ENCODE results near the gene OGFRL1. TPM values are rescaled to one million over a fixed set of nuclear protein-coding genes. Genes with fewer than 3 reads are reported as not detected.

OGFRL1 gene
- total RNA-seq, 1 donor from 2014 or later = 7.6 TPM

GRCh38 chr6:71248878-71249544, 39.6 kb upstream of the OGFRL1 start:
- H3K4me1 Mint-ChIP-seq = peaks cover 20% of the 10 kb centered on the region
- no peak for TF ChIP-seq CTCF (conservative IDR thresholded peaks at IDR 0.05)
- no peak overlapping the region for H3K4me3 Mint-ChIP-seq
- H3K27me3 Mint-ChIP-seq (ENCODE audit: low read depth) = no peaks in the 10 kb centered on the region
- peaks cover 2% of the 10 kb centered on the region for H3K9me3 Mint-ChIP-seq
- no peak overlapping the region for H3K27ac Mint-ChIP-seq (ENCODE audit: unreplicated experiment)
- peaks cover 5% of the 10 kb centered on the region for H3K36me3 Mint-ChIP-seq (ENCODE audit: low read depth)
- DNase-seq (ENCODE audit: low read depth, low spot score) = no peak

DNA sequence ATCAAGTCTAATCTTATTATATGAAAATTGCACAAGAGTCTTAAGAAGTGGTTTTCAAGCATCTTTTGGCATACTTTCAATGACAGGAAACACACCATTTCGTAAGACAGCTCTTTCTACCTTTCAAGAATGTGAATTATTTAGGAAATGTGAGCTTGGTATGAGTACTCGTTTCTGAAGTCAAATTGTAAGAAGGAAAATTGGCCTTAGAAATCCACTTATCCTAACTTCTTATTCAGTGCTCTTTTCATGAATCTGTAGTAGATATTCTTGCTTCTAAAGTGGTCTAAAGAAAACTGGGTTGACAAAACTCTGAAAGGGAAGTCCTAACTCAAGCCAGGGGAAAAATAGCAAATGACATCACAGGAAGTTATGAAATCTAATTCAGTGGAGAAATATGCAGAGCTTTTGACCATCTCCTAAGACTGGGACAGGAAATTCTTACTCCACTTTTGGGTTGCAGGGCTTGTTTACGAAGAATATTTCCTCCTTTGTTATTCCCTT, 38.5 kb upstream of the OGFRL1 start:
- Mint-ChIP-seq H3K27ac (ENCODE audit: unreplicated experiment) (no peak overlapping the region), H3K27me3 (ENCODE audit: low read depth) (no peaks in the 10 kb centered on the region), H3K36me3 (ENCODE audit: low read depth) (peaks cover 5% of the 10 kb centered on the region), H3K9me3 (peaks cover 2% of the 10 kb centered on the region), H3K4me3 (no peak overlapping the region), H3K4me1 (peaks cover 32% of the 10 kb centered on the region)
- no peak for DNase-seq (ENCODE audit: low read depth, low spot score)
- no peak for TF ChIP-seq CTCF (conservative IDR thresholded peaks at IDR 0.05)

- Mint-ChIP-seq H3K27ac (ENCODE audit: unreplicated experiment) (no peak overlapping the region), H3K9me3 (no peaks in the 10 kb centered on the region), H3K4me1 (peaks cover 35% of the 10 kb centered on the region), H3K4me3 (no peak overlapping the region), H3K36me3 (ENCODE audit: low read depth) (no peaks in the 10 kb centered on the region), H3K27me3 (ENCODE audit: low read depth) (no peaks in the 10 kb centered on the region)
- DNase-seq (ENCODE audit: low read depth, low spot score) = no peak
- no peak for TF ChIP-seq CTCF (conservative IDR thresholded peaks at IDR 0.05)
Measured at GRCh38 chr6:71252410-71252809, 36.2 kb upstream of the OGFRL1 start.

- Mint-ChIP-seq H3K4me1 (peaks cover 35% of the 10 kb centered on the region), H3K27ac (ENCODE audit: unreplicated experiment) (no peak overlapping the region), H3K36me3 (ENCODE audit: low read depth) (no peaks in the 10 kb centered on the region), H3K9me3 (no peaks in the 10 kb centered on the region), H3K27me3 (ENCODE audit: low read depth) (no peaks in the 10 kb centered on the region), H3K4me3 (no peak overlapping the region)
- TF ChIP-seq CTCF (conservative IDR thresholded peaks at IDR 0.05) = no peak
- DNase-seq (ENCODE audit: low read depth, low spot score) = no peak
Measured at GRCh38 chr6:71252960-71253359, 35.7 kb upstream of the OGFRL1 start.

DNA sequence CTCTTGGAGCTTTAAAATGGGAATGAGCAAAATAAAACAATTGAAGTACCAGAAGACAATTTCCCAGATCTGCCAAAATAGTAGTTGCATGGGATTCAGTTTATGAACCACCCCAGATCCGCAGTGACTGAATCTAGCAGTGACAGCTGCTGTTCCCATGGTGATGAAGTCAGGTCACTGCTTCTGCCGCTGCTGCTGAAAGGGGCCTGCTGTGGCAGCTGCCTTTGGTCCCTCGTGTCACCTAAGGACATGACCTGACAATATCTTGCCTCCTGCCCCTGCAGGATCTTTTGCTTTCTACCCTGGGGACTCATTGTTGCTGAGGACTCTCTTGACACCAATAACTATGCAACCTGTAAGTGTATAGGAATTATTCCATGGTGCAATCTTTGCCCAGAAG, 34.3 kb upstream of the OGFRL1 start:
- no peak overlapping the region for H3K27ac Mint-ChIP-seq (ENCODE audit: unreplicated experiment)
- H3K4me3 Mint-ChIP-seq = no peak overlapping the region
- H3K27me3 Mint-ChIP-seq (ENCODE audit: low read depth) = no peaks in the 10 kb centered on the region
- peaks cover 21% of the 10 kb centered on the region for H3K4me1 Mint-ChIP-seq
- H3K36me3 Mint-ChIP-seq (ENCODE audit: low read depth) = no peaks in the 10 kb centered on the region
- H3K9me3 Mint-ChIP-seq = no peaks in the 10 kb centered on the region
- no peak for DNase-seq (ENCODE audit: low read depth, low spot score)
- TF ChIP-seq CTCF (conservative IDR thresholded peaks at IDR 0.05) = no peak

Measured in neural crest cell (in vitro differentiated cells).